Measurements from ENCODE around the gene LRRC63. TPM values are rescaled to one million over a fixed set of nuclear protein-coding genes. Genes with fewer than 3 reads are reported as not detected.

Gene LRRC63
- total and polyA plus RNA-seq, 2 of the 4 experiments (the other 2 are of a cell fraction), result not detected

GRCh38 chr13:46172531-46172991, 39.2 kb upstream of the LRRC63 start:
- ChIA-PET CTCF (no interaction called here), POLR2A (ENCODE audit: unreplicated experiment) (no interaction called here)
- no peak overlapping the region for H4K5ac ChIP-seq (ENCODE audit: low read depth, low read length)
- H4K20me1 ChIP-seq (ENCODE audit: insufficient read depth, low read length), result no peaks in the 10 kb centered on the region
- in situ Hi-C loops (cut with MboI; ENCODE audit: low sequenced_read_pairs) (no loop called here), dilution Hi-C loops (cut with HindIII; ENCODE audit: low sequenced_read_pairs, unreplicated experiment) (no loop called here), intact Hi-C loops (cut with micrococcal nuclease) (no loop called here)
- 60% methylated on average over 1 of the region's 6 CpGs; no CpG with 5 or more reads in 1 of the 2 experiments for WGBS, 2 experiments (ENCODE audit: extremely low coverage in 2 of 2, insufficient read length in 1 of 2)
- no peaks in the 10 kb centered on the region for H3K36me3 ChIP-seq (ENCODE audit: control insufficient read depth, insufficient read depth, low read length)
- DNase-seq, result no peak
- no peak overlapping the region for H4K8ac ChIP-seq (ENCODE audit: low read depth in 2 of 2, low read length in 2 of 2)
- no peak overlapping the region for H3K56ac ChIP-seq (ENCODE audit: extremely low read depth, insufficient read depth, low read length)
- H3K9me3 ChIP-seq (ENCODE audit: control insufficient read depth, insufficient read depth, low read length), result no peaks in the 10 kb centered on the region
- H3K14ac ChIP-seq (replicated peaks; ENCODE audit: low read depth, low read length), result no peak overlapping the region
- no peak overlapping the region for H3K23ac ChIP-seq (ENCODE audit: low read depth, low read length)
- H3K4me1 ChIP-seq (ENCODE audit: control insufficient read depth, insufficient read depth, low read length), result no peaks in the 10 kb centered on the region
- H2AK5ac ChIP-seq (ENCODE audit: low read depth, low read length), result no peak overlapping the region
- H2AK9ac ChIP-seq (replicated peaks; ENCODE audit: low read depth, low read length, poor library complexity), result no peak overlapping the region
- no peak overlapping the region for H2AFZ ChIP-seq (replicated peaks; ENCODE audit: low read length, poor library complexity)
- H3K79me1 ChIP-seq (ENCODE audit: low read depth in 1 of 2, low read length in 2 of 2), result no peaks in the 10 kb centered on the region
- H2BK5ac ChIP-seq (ENCODE audit: low read depth, low read length, poor library complexity, severe bottlenecking), result no peak overlapping the region
- no peak overlapping the region for H2BK120ac ChIP-seq (ENCODE audit: low read depth, low read length)
- H3K18ac ChIP-seq (ENCODE audit: low read depth, low read length), result no peak overlapping the region
- no TSS peak for BruUV-seq (replicated peaks)
- peaks cover 4% of the 10 kb centered on the region; the same call in 1 of the 2 replicates for H3K27me3 ChIP-seq (ENCODE audit: control insufficient read depth, insufficient read depth, low read length)
- no peak overlapping the region for H3K4ac ChIP-seq (ENCODE audit: low read depth, low read length)
- H3K4me2 ChIP-seq (ENCODE audit: low read depth, low read length), result no peak overlapping the region
- no peak overlapping the region for H2BK20ac ChIP-seq (ENCODE audit: low read depth, low read length)
- no peak overlapping the region for H2BK15ac ChIP-seq (ENCODE audit: low read depth, low read length)
- H4K91ac ChIP-seq (ENCODE audit: insufficient read depth, low read depth, low read length), result no peak overlapping the region
- no peak for TF ChIP-seq ELK1 (IDR thresholded peaks at IDR 0.05; ENCODE audit: borderline replicate concordance, low read depth, low read length)
- no peak for TF ChIP-seq RFX5 (IDR thresholded peaks at IDR 0.05; ENCODE audit: low read depth, low read length)
- TF ChIP-seq MAFK (IDR thresholded peaks at IDR 0.05; ENCODE audit: low read depth, low read length), result no peak
- TF ChIP-seq RCOR1 (IDR thresholded peaks at IDR 0.05; ENCODE audit: insufficient replicate concordance, low read length), result no peak
- TF ChIP-seq BHLHE40 (IDR thresholded peaks at IDR 0.05; ENCODE audit: low read depth, low read length), result no peak
- no peak for TF ChIP-seq MAZ (IDR thresholded peaks at IDR 0.05; ENCODE audit: borderline replicate concordance, low read depth, low read length)
- TF ChIP-seq NFE2L2 (IDR thresholded peaks at IDR 0.05; ENCODE audit: low read depth, low read length), result no peak
- TF ChIP-seq POLR2A (IDR thresholded peaks at IDR 0.05; ENCODE audit: low read depth, low read length), result no peak
- TF ChIP-seq FOS (IDR thresholded peaks at IDR 0.05; ENCODE audit: low read depth, low read length), result no peak
- no peak for TF ChIP-seq USF2 (IDR thresholded peaks at IDR 0.05; ENCODE audit: low read depth, low read length)
- no peak for TF ChIP-seq RAD21 (IDR thresholded peaks at IDR 0.05; ENCODE audit: low read length)
- no peak for TF ChIP-seq MXI1 (IDR thresholded peaks at IDR 0.05; ENCODE audit: borderline replicate concordance, low read depth, low read length)
- no peak for TF ChIP-seq CEBPB (IDR thresholded peaks at IDR 0.05; ENCODE audit: low read depth, low read length)
- H3K27ac ChIP-seq (ENCODE audit: insufficient read depth, low read length), result no peak overlapping the region
- H3K9me1 ChIP-seq (ENCODE audit: insufficient read depth, low read length), result no peaks in the 10 kb centered on the region
- ATAC-seq (ENCODE audit: low read depth), result no peak
- H3K9ac ChIP-seq (ENCODE audit: low read depth, low read length), result no peak overlapping the region
- no peak overlapping the region for H3K4me3 ChIP-seq (ENCODE audit: insufficient read depth, low read depth, low read length)
